GM12891 (cell line): Measurements from ENCODE around the gene POLR2J3.
"Not testable (repeated sequence)": the region's sequence is repeated elsewhere in the genome, so short reads cannot be mapped to it uniquely, and the experiment has no call there.

Source experiments
- DNase-seq: peaks from one replicate; pipeline ENCODE4 v3.0.0; 2011; ENCODE audit warnings: low spot score; ENCODE audit not compliant: insufficient read length
- FAIRE-seq: peaks from 2 replicates; lab custom pipeline; 2011; peaks lifted over from hg19 to GRCh38; lab: Jason Lieb, UNC

POLR2J3 gene

GRCh38 chr7:102535062-102535615 lies 37.2 kb downstream of the POLR2J3 start:
- not testable (repeated sequence) for DNase-seq, FAIRE-seq

GRCh38 chr7:102532127-102532526 lies 40.3 kb downstream of the POLR2J3 start:
- not testable (repeated sequence) for FAIRE-seq, DNase-seq

- not testable (repeated sequence) for FAIRE-seq, DNase-seq
These were observed 40.8 kb downstream of the POLR2J3 start for GRCh38 chr7:102531583-102531982.

- DNase-seq, FAIRE-seq: not testable (repeated sequence)
These were observed 44.3 kb downstream of the POLR2J3 start for GRCh38 chr7:102527822-102528793.

- not testable (repeated sequence) for FAIRE-seq, DNase-seq
These were observed 45.2 kb downstream of the POLR2J3 start for GRCh38 chr7:102527182-102527581.

- DNase-seq, FAIRE-seq: not testable (repeated sequence)
These were observed 47.6 kb downstream of the POLR2J3 start for GRCh38 chr7:102524803-102525202.

GRCh38 chr7:102520797-102521196 lies 51.6 kb downstream of the POLR2J3 start:
- FAIRE-seq, DNase-seq: not testable (repeated sequence)

- peak; percentile 71 for FAIRE-seq
- DNase-seq = not testable (repeated sequence)
These were observed 54.7 kb downstream of the POLR2J3 start, which contains the start of gene RASA4B for GRCh38 chr7:102517550-102518147. TSS of gene RASA4B (minus strand) at chr7:102517777. CDS start at chr7:102517710, 67 bp downstream.
